Measurements from ENCODE around the gene PSMD4. TPM values are rescaled to one million over a fixed set of nuclear protein-coding genes. Genes with fewer than 3 reads are reported as not detected.

The PSMD4 gene
- total and polyA plus RNA-seq, 2 donors (not counting 3 experiments of a cell fraction or from before 2014, with no cell fraction given) = 181 to 266 TPM

DNA sequence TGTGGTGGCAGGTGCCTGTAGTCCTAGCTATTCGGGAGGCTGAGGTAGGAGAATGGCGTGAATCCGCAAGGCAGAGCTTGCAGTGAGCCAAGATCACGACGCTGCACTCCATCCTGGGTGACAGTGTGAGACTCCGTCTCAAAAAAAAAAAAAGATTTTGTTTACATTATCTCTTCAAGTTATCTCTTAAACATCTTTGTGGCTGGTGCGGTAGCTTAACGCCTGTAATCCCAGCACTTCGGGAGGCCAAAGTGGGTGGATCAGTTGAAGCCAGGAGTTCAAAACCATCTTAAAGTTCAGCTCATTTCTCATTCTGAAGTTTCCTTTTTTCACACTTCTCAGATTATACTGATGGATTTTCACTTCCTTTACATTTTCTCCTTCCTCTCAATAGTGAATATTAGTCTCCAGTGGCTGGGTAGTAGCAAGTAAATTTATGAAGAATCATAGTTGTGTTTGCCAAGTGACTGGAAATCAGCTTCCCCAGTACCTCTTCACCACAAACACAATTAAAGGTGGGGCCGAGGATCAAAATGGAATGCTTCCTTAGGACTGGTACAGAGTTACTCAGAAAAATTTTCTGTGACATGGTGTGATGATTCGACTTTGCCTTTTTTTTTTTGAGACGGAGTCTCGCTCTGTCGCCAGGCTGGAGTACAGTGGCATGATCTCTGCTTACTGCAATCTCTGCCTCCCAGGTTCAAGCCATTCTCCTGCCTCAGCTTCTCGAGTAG is 42.4 kb upstream of the PSMD4 start:
- POLR2A ChIA-PET = no interaction called here
- H4K20me1 ChIP-seq (replicated peaks; ENCODE audit: control insufficient read depth, extremely low read depth, insufficient read depth, low read length) = no peaks in the 10 kb centered on the region
- peaks cover 82% of the 10 kb centered on the region for H3K79me2 ChIP-seq (ENCODE audit: control insufficient read depth, insufficient read depth, low read length)
- no peaks in the 10 kb centered on the region for H3K9me3 ChIP-seq (replicated peaks; ENCODE audit: control insufficient read depth, insufficient read depth, low read length)
- H3K9me1 ChIP-seq (replicated peaks; ENCODE audit: control insufficient read depth, extremely low read depth, insufficient read depth, low read length) = no peaks in the 10 kb centered on the region
- DNase-seq (ENCODE audit: low read depth, low spot score) (no peak), FAIRE-seq (no peak)
- H3K4me2 ChIP-seq (ENCODE audit: insufficient read depth, low read length) = no peak overlapping the region
- BruUV-seq (replicated peaks) = no TSS peak
- H3K4me3 ChIP-seq (replicated peaks in 1 of 3; ENCODE audit: insufficient read depth in 1 of 3, low read depth in 1 of 3, low read length in 3 of 3) = no peak overlapping the region
- intact Hi-C loops (cut with micrococcal nuclease) (no loop called here), dilution Hi-C loops (cut with MboI; ENCODE audit: extremely low pct_ligation_motif_present, low sequenced_read_pairs) (no loop called here)
- H2AFZ ChIP-seq (ENCODE audit: low read depth, low read length) = no peak overlapping the region
- no peak overlapping the region for H3K9ac ChIP-seq (replicated peaks; ENCODE audit: extremely low read depth, insufficient read depth, low read length)
- CTCF ChIA-PET = interaction anchor here (0.7 kb wide), 1 partner anchor 40 kb away, joined by 3 read pairs; no protein-coding TSS in a partner anchor
- H3K27me3 ChIP-seq (ENCODE audit: control insufficient read depth in 2 of 2, insufficient read depth in 2 of 2, low read length in 2 of 2) = no peaks in the 10 kb centered on the region
- no peak overlapping the region for H3K27ac ChIP-seq (ENCODE audit: insufficient read depth, low read depth, low read length)
- peaks cover 7 to 9% of the 10 kb centered on the region in 2 experiments for H3K36me3 ChIP-seq (ENCODE audit: control insufficient read depth in 2 of 2, extremely low read depth in 1 of 2, insufficient read depth in 2 of 2, low read length in 2 of 2)
- no peak for TF ChIP-seq JUN (IDR thresholded peaks at IDR 0.05; ENCODE audit: borderline replicate concordance, insufficient read depth, insufficient read length, low read depth)
- TF ChIP-seq, protein P1, sequence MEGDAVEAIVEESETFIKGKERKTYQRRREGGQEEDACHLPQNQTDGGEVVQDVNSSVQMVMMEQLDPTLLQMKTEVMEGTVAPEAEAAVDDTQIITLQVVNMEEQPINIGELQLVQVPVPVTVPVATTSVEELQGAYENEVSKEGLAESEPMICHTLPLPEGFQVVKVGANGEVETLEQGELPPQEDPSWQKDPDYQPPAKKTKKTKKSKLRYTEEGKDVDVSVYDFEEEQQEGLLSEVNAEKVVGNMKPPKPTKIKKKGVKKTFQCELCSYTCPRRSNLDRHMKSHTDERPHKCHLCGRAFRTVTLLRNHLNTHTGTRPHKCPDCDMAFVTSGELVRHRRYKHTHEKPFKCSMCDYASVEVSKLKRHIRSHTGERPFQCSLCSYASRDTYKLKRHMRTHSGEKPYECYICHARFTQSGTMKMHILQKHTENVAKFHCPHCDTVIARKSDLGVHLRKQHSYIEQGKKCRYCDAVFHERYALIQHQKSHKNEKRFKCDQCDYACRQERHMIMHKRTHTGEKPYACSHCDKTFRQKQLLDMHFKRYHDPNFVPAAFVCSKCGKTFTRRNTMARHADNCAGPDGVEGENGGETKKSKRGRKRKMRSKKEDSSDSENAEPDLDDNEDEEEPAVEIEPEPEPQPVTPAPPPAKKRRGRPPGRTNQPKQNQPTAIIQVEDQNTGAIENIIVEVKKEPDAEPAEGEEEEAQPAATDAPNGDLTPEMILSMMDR (IDR thresholded peaks at IDR 0.05; ENCODE audit: extremely low read depth in 1 of 2, insufficient read depth in 1 of 2, low read depth in 1 of 2, low read length in 2 of 2) = no peak
- no peak for TF ChIP-seq POLR2AphosphoS5 (IDR thresholded peaks at IDR 0.05; ENCODE audit: insufficient read depth, low read depth, low read length)
- no peak for TF ChIP-seq EZH2 (IDR thresholded peaks at IDR 0.05; ENCODE audit: borderline replicate concordance, low read depth, low read length, severe bottlenecking)
- no peak for TF ChIP-seq POLR2A (IDR thresholded peaks at IDR 0.05; ENCODE audit: low read depth, low read length)
- no peak for TF ChIP-seq MYC (IDR thresholded peaks at IDR 0.05; ENCODE audit: low read depth, low read length)
- TF ChIP-seq GATA2 (IDR thresholded peaks at IDR 0.05; ENCODE audit: insufficient read depth, insufficient read length, low read depth, low read length) = no peak
- TF ChIP-seq, protein P2, sequence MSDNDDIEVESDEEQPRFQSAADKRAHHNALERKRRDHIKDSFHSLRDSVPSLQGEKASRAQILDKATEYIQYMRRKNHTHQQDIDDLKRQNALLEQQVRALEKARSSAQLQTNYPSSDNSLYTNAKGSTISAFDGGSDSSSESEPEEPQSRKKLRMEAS (IDR thresholded peaks at IDR 0.05; ENCODE audit: insufficient read depth, insufficient read length) = no peak
- peaks cover 2% of the 10 kb centered on the region for H3K4me1 ChIP-seq (ENCODE audit: control insufficient read depth, extremely low read depth, insufficient read depth, low read length)

Data from endothelial cell of umbilical vein (primary cell).